HG03469 (cell line): ENCODE results near the gene DOLPP1.
A peak's percentile ranks its signal among the peaks of the same experiment; 100 is the strongest.

ENCODE experiments used
- ATAC-seq: cut with Tn5 transposase; IDR thresholded peaks from one replicate; pipeline ENCODE4 v1.9.1; 2021; ENCODE audit warnings: mild to moderate bottlenecking, moderate library complexity, moderate number of reproducible peaks; ENCODE audit not compliant: unreplicated experiment

Gene DOLPP1

DNA sequence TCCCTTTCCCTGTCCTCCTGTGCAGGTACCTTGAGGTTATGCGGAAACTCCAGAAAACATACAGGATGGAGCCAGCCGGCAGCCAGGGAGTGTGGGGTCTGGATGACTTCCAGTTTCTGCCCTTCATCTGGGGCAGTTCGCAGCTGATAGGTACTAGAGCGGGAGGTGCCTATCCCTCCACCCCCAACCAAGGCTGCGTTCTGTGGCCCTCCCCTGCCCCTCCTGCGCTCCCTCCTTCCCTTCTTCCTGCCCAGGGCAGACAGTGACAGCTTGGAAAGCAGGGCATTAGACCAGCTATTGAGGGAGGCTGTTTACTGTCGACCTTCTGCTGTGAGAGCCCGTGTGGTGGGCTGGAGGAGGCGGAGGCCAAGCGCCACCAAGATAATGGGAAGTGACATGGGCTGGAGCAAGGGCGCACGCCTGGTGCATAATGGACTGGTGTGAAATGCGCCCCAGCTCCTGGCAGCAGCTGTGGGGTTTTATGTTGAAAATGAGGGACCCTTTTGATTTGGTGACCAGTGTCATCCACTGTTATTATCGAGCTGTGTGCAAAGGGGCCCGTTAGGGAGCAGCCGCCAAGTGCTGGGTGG lies 55.6 kb downstream of the DOLPP1 start:
- no peak for ATAC-seq

- no peak for ATAC-seq
Observed at GRCh38 chr9:129137292-129138143, 56.6 kb downstream of the DOLPP1 start.

GRCh38 chr9:129138144-129138462 lies 57.2 kb downstream of the DOLPP1 start:
- ATAC-seq, result no peak

- no peak for ATAC-seq
Observed at GRCh38 chr9:129138476-129139232, 57.7 kb downstream of the DOLPP1 start.

- ATAC-seq, result no peak
Observed at GRCh38 chr9:129139233-129139992, 58.5 kb downstream of the DOLPP1 start.

DNA sequence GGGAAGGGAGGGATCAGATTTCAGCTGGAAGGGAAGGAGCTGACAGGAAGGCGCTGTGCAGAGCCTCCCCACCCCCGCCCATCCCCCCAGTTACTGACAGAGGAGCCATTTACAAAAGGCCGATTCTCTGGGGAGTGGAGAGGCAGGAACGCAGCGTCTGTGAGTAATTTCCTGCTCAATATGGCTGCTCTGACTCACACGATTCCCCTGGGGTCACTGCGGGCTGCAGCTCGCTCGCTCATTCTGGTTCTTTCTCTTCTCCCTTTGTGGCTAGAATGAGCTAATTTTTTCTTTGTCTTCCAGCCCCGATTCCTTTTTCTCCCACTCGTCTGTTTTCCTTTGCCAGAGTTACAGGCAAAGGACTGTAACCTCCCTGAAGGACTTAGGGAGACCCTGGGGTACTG lies 59.1 kb downstream of the DOLPP1 start:
- ATAC-seq, result peak; percentile 51
